Lung (tissue), 12 donors: ENCODE results near the gene SESN1. TPM values are rescaled to one million over a fixed set of nuclear protein-coding genes. Genes with fewer than 3 reads are reported as not detected.
A peak's percentile ranks its signal among the peaks of the same experiment; 100 is the strongest.

Experiments used
- ATAC-seq: fragments of 200-7000 bp; cut with Tn5 transposase; one replicate; pipeline ENCODE4 v1.9.1; 2020; ENCODE audit warnings: moderate number of reproducible peaks; ENCODE audit not compliant: insufficient read depth, low FRiP score
- DNase-seq, 3 donors: peaks; one replicate each; pipeline ENCODE4 v3.0.0-alpha.2; 2013 to 2017
- H3K27ac ChIP-seq, 2 donors: one replicate each; pipeline ENCODE4 v1.5.1; 2013; ENCODE audit warnings: mild to moderate bottlenecking in 2 of 2, moderate library complexity in 2 of 2, control low read depth in 1 of 2, inconsistent platforms in 1 of 2, low read depth in 1 of 2, low read length in 1 of 2
- H3K27me3 ChIP-seq, 3 donors: one replicate each; pipeline ENCODE4 v1.5.1; 2013; ENCODE audit warnings: low read length in 2 of 3; ENCODE audit not compliant: control insufficient read depth in 3 of 3, insufficient read depth in 3 of 3
- H3K36me3 ChIP-seq, 4 donors: one replicate each; pipeline ENCODE4 v1.5.1; 2013; ENCODE audit warnings: low read length in 4 of 4, mild to moderate bottlenecking in 1 of 4, moderate library complexity in 1 of 4; ENCODE audit not compliant: control insufficient read depth in 4 of 4, insufficient read depth in 4 of 4
- H3K4me1 ChIP-seq, 5 donors: one replicate each; pipeline ENCODE4 v1.5.1; 2013; ENCODE audit warnings: low read length in 5 of 5, mild to moderate bottlenecking in 2 of 5, moderate library complexity in 1 of 5; ENCODE audit not compliant: control insufficient read depth in 5 of 5, insufficient read depth in 5 of 5
- H3K4me3 ChIP-seq: one replicate; pipeline ENCODE4 v1.5.1; 2013; ENCODE audit warnings: mild to moderate bottlenecking, control low read depth, moderate library complexity
- H3K9ac ChIP-seq, 2 donors: one replicate each; pipeline ENCODE4 v1.5.1; 2013; ENCODE audit warnings: low read length in 2 of 2, control low read depth in 1 of 2; ENCODE audit not compliant: insufficient read depth in 1 of 2
- H3K9me3 ChIP-seq, 4 donors: one replicate each; pipeline ENCODE4 v1.5.1; 2013; ENCODE audit warnings: low read length in 3 of 4, mild to moderate bottlenecking in 1 of 4, moderate library complexity in 1 of 4; ENCODE audit not compliant: control insufficient read depth in 4 of 4, insufficient read depth in 3 of 4
- CTCF ChIP-seq: IDR thresholded peaks from 2 replicates; pipeline ENCODE4 v1.5.1; 2012; ENCODE audit warnings: mild to moderate bottlenecking; ENCODE audit errors: control extremely low read depth, extremely low read depth
- WGBS, 2 donors: extraction: QIAGEN DNeasy Blood & Tissue Kit; methylation state at CpG; one replicate each; pipeline ENCODE4 v1.1.7; 2013; 5-methylcytosine and 5-hydroxymethylcytosine counted together
- polyA plus RNA-seq, 2 donors: library from polyadenylated mRNA; stranded (reverse); fragments of 200-250 nt; gene quantifications; one replicate each; pipeline ENCODE4 v1.2.1, GENCODE V29; 2013
- total RNA-seq, 2 donors: library from RNA; depleted of rRNA in 1 of 2; stranded (reverse); fragments of >200 nt in 1 of 2; gene quantifications; one replicate each; pipeline ENCODE4 v1.2.1, GENCODE V29; 2014 to 2021
- donor health status: control.
- donor health status: control.
- donor health status: Bipolar disorder and iron deficiency.
- donor health status: healthy.
- donor health status: DM: yes; HTN: yes; CAD: no.

The SESN1 gene
- total and polyA plus RNA-seq, 4 donors, result 12.9 to 69.8 (median 21.0) TPM

GRCh38 chr6:109062767-109063352 is 31.8 kb downstream of the SESN1 start:
- 80 to 85% methylated on average over 4 of the region's 4 CpGs for WGBS, 2 donors
- no peaks in the 10 kb centered on the region for H3K27me3 ChIP-seq
- DNase-seq (no peak), ATAC-seq (no peak)
- TF ChIP-seq CTCF, result no peak
- H3K4me3 ChIP-seq, result no peak overlapping the region
- H3K9ac ChIP-seq, result no peak overlapping the region
- H3K4me1 ChIP-seq, result peaks cover 0 to 28% (median 6%) of the 10 kb centered on the region in 5 donors
- no peaks in the 10 kb centered on the region for H3K36me3 ChIP-seq
- H3K27ac ChIP-seq, result no peak overlapping the region
- no peaks in the 10 kb centered on the region for H3K9me3 ChIP-seq

- H3K4me3 ChIP-seq, result no peak overlapping the region
- DNase-seq (no peak), ATAC-seq (no peak)
- H3K36me3 ChIP-seq, result no peaks in the 10 kb centered on the region
- 96 to 98% methylated on average over 5 of the region's 5 CpGs for WGBS, 2 donors
- no peaks in the 10 kb centered on the region for H3K9me3 ChIP-seq
- no peaks in the 10 kb centered on the region for H3K27me3 ChIP-seq
- no peak overlapping the region for H3K9ac ChIP-seq
- no peak for TF ChIP-seq CTCF
- peaks cover 0 to 24% (median 6%) of the 10 kb centered on the region in 5 donors for H3K4me1 ChIP-seq
- no peak overlapping the region for H3K27ac ChIP-seq
These were observed 32.4 kb downstream of the SESN1 start for GRCh38 chr6:109062216-109062615.

GRCh38 chr6:109060571-109060970 is 34.1 kb downstream of the SESN1 start:
- H3K4me3 ChIP-seq, result no peak overlapping the region
- H3K27ac ChIP-seq, result peak overlapping the region in 1 of 2 donors; percentile 30
- H3K4me1 ChIP-seq, result peaks cover 0 to 24% (median 6%) of the 10 kb centered on the region in 5 donors
- no peaks in the 10 kb centered on the region for H3K27me3 ChIP-seq
- H3K36me3 ChIP-seq, result no peaks in the 10 kb centered on the region
- no peaks in the 10 kb centered on the region for H3K9me3 ChIP-seq
- no peak for ATAC-seq
- H3K9ac ChIP-seq, result no peak overlapping the region
- no peak for DNase-seq
- 56 to 59% methylated on average over 2 of the region's 2 CpGs for WGBS, 2 donors
- TF ChIP-seq CTCF, result no peak

- H3K27ac ChIP-seq, result peak overlapping the region; percentile 45 to 66
- no peak overlapping the region for H3K4me3 ChIP-seq
- no peak for TF ChIP-seq CTCF
- DNase-seq (peak in 1 of 3 donors; percentile 34), ATAC-seq (peak; percentile 59)
- WGBS, 2 donors, result 25 to 28% methylated on average over 4 of the region's 4 CpGs
- H3K9me3 ChIP-seq, result no peaks in the 10 kb centered on the region
- H3K4me1 ChIP-seq, result peaks cover 0 to 24% (median 6%) of the 10 kb centered on the region in 5 donors
- H3K9ac ChIP-seq, result peak overlapping the region in 1 of 2 donors; percentile 40
- H3K27me3 ChIP-seq, result no peaks in the 10 kb centered on the region
- H3K36me3 ChIP-seq, result no peaks in the 10 kb centered on the region
These were observed 35.0 kb downstream of the SESN1 start for GRCh38 chr6:109059571-109060021.
